H1 (cell line): ENCODE results near the gene TEK. TPM values are rescaled to one million over a fixed set of nuclear protein-coding genes. Genes with fewer than 3 reads are reported as not detected.

ENCODE experiments used
- BCL11A ChIP-seq, 2 experiments: IDR thresholded peaks; one replicate each; pipeline ENCODE4 v1.6.1; 2011; ENCODE audit warnings: low read depth in 2 of 2, low read length in 2 of 2, mild to moderate bottlenecking in 2 of 2
- CHD1 ChIP-seq: IDR thresholded peaks from 2 replicates; pipeline ENCODE4 v1.6.1; 2012; ENCODE audit warnings: low read depth, low read length, improper control_type of control experiment
- EGR1 ChIP-seq: IDR thresholded peaks from 2 replicates; pipeline ENCODE4 v1.6.1; 2011; ENCODE audit warnings: low read depth, low read length, borderline replicate concordance
- EP300 ChIP-seq, 2 experiments: IDR thresholded peaks; 1 replicate in 1 of 2; 2 replicates in 1 of 2; pipeline ENCODE4 v1.6.1; 2011 to 2012; ENCODE audit warnings: low read depth in 2 of 2, low read length in 2 of 2, mild to moderate bottlenecking in 2 of 2, borderline replicate concordance in 1 of 2, inconsistent platforms in 1 of 2, moderate library complexity in 1 of 2
- SP2 ChIP-seq: IDR thresholded peaks from 2 replicates; pipeline ENCODE4 v1.6.1; 2012; ENCODE audit warnings: mild to moderate bottlenecking, low read length, inconsistent platforms
- polyA plus RNA-seq, 7 experiments: library from polyadenylated mRNA; depleted of rRNA in 3 of 7; stranded (reverse) in 5 of 7; unstranded in 2 of 7; fragments of >200 nt in 5 of 7; fragments of 200-250 nt in 2 of 7; gene quantifications; 1 replicate in 5 of 7; 2 replicates in 1 of 7; 4 replicates in 1 of 7; pipeline versions ENCODE4 v1.2.1 to v1.2.3, GENCODE V29; 2011 to 2013; ENCODE audit warnings: missing spikeins in 2 of 7, mixed read lengths in 2 of 7
- total RNA-seq: library from RNA; stranded (reverse); fragmentation: NEBNext Ultra II Directional; extraction: Animal tissue kit (Norgen Biotek cat#: 25700); gene quantifications from 2 replicates; pipeline ENCODE4 v1.2.1, GENCODE V29; 2021

TEK gene
- total and polyA plus RNA-seq, 2 of the 8 experiments (the other 6 are each of a cell fraction or from before 2014, with no cell fraction given), result 11.0 to 35.8 TPM

DNA sequence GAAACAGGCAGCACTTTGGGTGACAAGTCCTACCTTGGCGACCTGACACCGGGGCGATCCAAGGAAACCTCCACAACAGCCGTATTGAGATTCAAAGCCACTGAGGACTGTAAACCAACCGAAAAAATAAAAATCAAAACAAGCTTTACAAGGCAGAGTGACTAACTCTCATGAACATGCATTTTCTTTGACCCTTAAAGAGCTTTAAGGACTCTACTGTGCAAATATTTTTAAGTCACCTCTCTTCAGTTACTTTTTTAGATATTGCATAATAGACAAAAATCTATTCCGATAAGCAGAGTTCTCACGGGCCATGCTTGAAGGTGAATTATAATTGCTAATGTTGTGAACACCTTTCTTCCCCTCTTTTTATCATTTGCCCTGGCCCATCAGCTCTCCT lies 149.6 kb downstream of the TEK start (continued):
- TF ChIP-seq CHD1 (no peak), SP2 (no peak), BCL11A (IDR thresholded peaks at IDR 0.05; ENCODE audit: low read depth in 2 of 2, low read length in 2 of 2) (no peak), EP300 (IDR thresholded peaks at IDR 0.05; ENCODE audit: borderline replicate concordance in 1 of 2, low read depth in 2 of 2, low read length in 2 of 2) (no peak), EGR1 (no peak)
